ENCODE results near the gene LAMA2.

GRCh38 chr6:129238991-129239390 lies 356.1 kb downstream of the LAMA2 start:
- no peak for TF ChIP-seq EZH2phosphoT487 (IDR thresholded peaks at IDR 0.05; ENCODE audit: borderline replicate concordance)
- TF ChIP-seq, protein P1, sequence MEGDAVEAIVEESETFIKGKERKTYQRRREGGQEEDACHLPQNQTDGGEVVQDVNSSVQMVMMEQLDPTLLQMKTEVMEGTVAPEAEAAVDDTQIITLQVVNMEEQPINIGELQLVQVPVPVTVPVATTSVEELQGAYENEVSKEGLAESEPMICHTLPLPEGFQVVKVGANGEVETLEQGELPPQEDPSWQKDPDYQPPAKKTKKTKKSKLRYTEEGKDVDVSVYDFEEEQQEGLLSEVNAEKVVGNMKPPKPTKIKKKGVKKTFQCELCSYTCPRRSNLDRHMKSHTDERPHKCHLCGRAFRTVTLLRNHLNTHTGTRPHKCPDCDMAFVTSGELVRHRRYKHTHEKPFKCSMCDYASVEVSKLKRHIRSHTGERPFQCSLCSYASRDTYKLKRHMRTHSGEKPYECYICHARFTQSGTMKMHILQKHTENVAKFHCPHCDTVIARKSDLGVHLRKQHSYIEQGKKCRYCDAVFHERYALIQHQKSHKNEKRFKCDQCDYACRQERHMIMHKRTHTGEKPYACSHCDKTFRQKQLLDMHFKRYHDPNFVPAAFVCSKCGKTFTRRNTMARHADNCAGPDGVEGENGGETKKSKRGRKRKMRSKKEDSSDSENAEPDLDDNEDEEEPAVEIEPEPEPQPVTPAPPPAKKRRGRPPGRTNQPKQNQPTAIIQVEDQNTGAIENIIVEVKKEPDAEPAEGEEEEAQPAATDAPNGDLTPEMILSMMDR (conservative IDR thresholded peaks at IDR 0.05; ENCODE audit: low read length): no peak
